AG09319 (cell line): ENCODE data around the gene ATF4.

ENCODE experiments used
- DNase-seq: peaks from one replicate; pipeline ENCODE4 v3.0.0-alpha.2; 2010; ENCODE audit warnings: low read depth; ENCODE audit errors: extremely low read depth
- CTCF ChIP-seq: IDR thresholded peaks from 2 replicates; pipeline ENCODE4 v1.5.1; 2011; ENCODE audit warnings: low read depth, mild to moderate bottlenecking, inconsistent platforms, low read length, moderate library complexity

ATF4 gene

DNA sequence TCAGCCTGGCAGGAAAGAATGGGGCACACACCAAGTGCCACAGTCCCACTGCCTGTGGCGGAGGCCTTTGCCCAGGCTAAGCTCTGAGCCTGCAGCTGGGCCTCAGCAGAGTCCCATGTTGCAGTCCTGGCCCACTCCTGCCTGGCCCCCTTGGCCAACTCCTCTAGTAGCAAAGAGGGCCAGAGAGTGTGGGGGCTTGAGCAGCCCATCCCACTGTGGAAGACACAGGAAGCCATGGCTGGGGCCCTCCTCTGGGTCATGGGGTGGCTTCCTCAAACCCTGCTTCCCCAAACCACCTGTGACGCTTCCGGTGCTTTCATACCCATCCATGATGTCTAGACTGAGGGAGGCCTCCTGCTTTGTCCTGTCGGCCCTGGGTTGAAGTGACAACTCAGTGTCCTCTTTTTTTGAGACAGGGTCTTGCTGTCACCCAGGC lies 6.4 kb downstream of the ATF4 start:
- no peak for DNase-seq
- no peak for TF ChIP-seq CTCF

GRCh38 chr22:39527481-39527961 lies 7.2 kb downstream of the ATF4 start:
- no peak for DNase-seq

DNA sequence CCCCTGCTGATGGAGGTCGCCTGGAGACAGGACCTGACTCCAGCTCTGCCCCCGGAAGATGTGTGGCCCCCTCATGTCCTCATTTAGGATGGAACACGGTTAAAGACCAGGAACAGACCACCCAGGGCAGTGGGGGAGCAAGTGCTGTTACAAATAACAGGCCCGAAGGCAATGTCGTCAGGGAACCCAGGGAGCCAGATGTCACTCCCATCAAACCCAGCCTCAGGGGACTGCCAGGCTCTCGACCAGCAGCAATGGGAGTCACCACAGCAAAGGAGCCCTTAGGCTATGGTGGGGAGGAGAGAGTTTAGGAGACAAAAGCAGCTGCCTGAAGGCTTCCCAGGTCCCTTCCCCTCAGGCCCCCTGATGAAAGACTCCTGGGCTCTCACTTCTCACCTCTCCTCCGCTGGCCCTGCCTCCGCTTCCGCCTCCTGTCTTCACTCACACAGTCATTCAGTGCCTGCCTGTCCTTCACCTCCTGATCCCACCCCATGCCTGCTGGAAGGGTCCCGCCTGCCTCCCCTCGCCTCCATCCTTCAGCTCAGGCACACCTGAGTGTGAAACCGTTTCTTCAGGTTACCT lies 7.8 kb downstream of the ATF4 start:
- no peak for TF ChIP-seq CTCF
- DNase-seq, result no peak

More at GRCh38 chr22:39527481-39527961, 7.2 kb downstream of the ATF4 start:
- no peak for TF ChIP-seq CTCF

DNA sequence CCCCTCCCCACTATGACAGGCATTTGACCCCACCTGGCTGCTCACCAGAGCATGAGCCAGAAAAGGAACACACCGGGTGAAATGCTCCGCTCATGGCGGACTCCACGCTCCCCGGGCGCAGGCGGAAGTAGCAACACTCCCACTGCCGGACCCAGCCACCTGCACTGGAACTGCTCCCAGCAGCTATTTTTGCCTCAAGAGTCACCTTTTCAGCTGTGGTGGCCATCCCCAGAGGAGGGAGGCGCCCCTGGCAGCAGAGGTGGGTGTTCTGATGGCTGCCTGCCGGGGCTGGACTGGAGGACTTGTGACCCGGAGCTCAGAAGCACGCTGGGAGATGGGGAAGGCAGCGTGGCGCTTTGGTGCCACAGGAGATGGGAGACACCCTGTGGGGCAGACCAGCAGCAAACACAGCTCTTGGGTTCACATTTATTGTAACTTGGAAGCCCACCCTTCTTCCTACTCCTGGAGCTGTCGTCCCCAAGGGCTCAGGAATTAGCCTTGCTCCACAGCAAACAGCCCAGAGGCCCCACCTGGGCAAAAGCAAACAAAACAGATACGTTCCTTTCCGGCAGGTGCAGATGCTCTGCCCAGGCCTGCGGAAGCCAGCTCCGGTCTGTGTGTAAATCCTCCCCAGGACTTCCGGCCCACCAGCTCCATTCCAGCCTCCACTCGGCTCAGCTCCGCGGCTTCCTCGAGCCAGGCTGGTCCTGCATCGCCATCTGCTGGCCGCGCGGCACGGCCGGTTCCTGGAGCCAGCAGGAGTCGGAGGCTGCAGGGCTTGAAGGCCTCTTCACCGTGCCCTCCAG lies 8.5 kb downstream of the ATF4 start:
- peak; percentile 85 for DNase-seq
- TF ChIP-seq CTCF, result peak; percentile 100

DNA sequence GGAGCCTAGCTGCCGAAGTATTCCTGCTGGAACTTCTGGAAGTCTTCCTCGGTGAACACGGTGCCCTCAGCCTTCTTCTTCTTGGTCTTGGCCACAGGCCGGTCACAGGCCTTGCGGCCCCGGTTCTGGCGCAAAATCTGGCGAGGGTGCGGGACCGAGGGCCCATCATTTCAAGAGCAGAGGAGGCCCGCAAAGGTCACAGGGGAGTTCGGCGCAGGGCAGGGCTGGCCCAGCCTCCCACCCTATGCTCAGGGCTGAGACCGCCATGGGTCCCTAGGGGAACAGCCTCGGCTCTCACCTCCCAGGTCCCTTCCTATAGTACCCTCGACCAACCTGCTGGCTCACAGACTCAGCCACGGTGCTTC lies 9.1 kb downstream of the ATF4 start:
- no peak for DNase-seq
- no peak for TF ChIP-seq CTCF

GRCh38 chr22:39530116-39530515 lies 9.8 kb downstream of the ATF4 start:
- no peak for TF ChIP-seq CTCF
- DNase-seq, result no peak

DNA sequence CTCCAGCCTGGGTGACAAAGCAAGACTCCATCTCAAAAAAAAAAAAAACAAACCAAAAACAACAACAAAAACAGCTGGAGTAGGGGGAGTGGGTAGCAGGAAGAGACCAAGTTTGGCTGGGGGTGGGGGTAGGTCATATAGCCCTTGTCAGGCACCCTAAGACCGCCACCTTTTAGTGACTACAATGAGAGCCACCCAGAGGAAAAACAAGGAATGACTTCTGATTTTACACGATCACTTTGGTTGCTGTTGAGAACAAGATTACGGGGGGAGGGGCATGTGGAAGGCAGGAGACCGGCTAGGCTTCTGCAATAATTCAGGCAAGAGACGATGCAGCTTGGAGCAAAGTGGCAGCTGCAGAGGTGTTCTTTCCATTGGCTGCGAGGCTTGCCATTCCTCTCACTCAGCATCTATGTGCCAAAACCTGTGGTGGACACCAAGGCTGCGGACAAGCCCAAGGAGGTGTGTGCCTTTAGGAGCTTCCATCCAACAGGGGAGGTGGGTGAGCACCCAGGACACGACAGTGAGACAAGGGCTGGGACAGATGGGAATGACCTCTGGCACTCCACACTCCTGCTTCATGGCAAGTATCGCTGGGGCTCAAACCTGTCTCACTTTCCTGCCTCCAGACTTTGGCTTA lies 10.4 kb downstream of the ATF4 start:
- no peak for DNase-seq

More for the DNA sequence above, 10.4 kb downstream of the ATF4 start:
- peak; percentile 12 for TF ChIP-seq CTCF
